CD4-positive, alpha-beta T cell treated with Interleukin-12 subunit alpha and Interleukin-12 subunit beta, for 1 hour (primary cell): ENCODE results near the gene RAI14.

ENCODE experiments used
- DNase-seq: peaks from one replicate; pipeline ENCODE4 v3.0.0-alpha.2; 2020

The RAI14 gene

GRCh38 chr5:34831303-34831702 lies 175.2 kb downstream of the RAI14 start:
- DNase-seq, result no peak

DNA sequence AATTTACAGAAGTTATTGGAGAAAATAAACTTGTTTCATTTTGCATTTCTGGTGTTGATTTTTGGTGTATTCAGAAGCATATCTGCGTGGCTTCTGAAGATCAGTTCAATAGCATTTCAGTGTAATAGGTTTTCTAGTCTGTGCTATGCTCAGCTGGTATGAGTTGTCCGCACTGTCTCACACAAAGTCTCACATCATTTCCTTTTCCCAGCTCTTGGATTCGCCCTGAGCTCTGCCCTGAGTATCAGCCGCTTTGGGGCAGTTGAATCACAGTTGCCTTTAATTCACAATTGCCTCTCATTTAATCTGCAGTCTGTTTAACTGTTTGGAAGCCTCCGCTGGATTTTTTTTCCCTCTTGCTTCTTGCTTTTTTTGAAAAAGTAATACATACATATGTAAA lies 176.4 kb downstream of the RAI14 start:
- no peak for DNase-seq

DNA sequence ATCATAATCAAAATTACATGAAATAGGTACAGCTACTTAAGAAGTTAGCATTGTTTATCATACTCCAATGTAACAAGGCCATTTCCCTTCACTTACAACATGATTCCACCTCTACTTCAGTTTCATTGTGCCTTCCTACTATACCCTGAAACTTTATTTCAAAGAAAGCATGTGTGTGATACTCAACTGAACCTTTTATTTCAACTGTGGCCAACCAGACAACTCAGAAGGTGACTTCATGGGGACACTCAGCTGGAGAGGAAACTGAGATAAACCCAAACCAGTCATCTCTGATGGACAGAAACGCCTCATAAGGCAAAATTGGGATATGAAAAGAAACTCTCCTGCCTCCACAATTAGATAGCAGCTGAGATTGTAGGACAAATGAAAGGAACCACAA lies 177.0 kb downstream of the RAI14 start:
- no peak for DNase-seq

- DNase-seq, result no peak
Observed at GRCh38 chr5:34833976-34834793, 178.1 kb downstream of the RAI14 start.

GRCh38 chr5:34834794-34835089 lies 178.6 kb downstream of the RAI14 start:
- no peak for DNase-seq

DNA sequence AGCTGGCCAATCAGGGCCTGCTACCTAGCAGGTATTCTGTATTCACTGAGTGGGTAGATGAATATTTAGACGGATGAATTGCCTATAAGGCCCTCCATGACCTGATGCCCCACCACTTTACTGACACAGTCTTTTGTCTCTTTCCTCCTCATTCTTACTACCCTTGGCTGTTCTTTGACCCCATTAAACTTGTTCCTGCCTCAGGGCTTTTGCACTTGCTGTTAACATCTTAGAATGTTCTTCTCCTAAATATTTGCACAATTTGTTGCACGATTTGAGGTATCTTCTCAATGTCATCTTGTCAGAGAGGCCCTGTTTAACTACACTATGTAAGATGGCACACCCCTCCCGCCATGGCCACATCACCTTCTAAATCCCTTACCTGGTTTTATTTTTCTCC lies 179.5 kb downstream of the RAI14 start:
- no peak for DNase-seq

GRCh38 chr5:34838785-34839714 lies 182.9 kb downstream of the RAI14 start, which contains the start of gene TTC23L:
TSS of gene TTC23L (plus strand) at chr5:34839164. CDS start at chr5:34840672, 1,508 bp downstream.
- peak; percentile 93 for DNase-seq

DNA sequence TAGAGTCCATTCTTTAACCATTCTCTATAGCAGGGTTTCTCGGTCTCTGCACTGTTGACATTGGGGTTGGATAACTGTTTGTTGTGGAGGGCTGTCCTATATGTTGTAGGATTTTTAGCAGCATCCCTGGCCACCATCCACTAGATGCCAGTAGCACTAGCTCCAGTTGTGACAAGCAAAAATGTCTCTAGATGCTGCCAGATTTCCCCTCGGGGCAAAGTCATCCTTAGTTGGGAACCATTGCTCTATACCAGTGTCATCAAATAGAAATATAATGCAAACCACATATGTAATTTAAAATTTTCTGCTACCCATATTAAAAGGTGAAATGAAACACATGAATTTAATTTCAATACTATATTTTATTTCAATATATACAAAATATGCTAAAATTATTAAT lies 185.7 kb downstream of the RAI14 start:
- no peak for DNase-seq

GRCh38 chr5:34842554-34842953 lies 186.4 kb downstream of the RAI14 start:
- DNase-seq, result no peak

- DNase-seq, result no peak
Observed at GRCh38 chr5:34843497-34843896, 187.4 kb downstream of the RAI14 start.

DNA sequence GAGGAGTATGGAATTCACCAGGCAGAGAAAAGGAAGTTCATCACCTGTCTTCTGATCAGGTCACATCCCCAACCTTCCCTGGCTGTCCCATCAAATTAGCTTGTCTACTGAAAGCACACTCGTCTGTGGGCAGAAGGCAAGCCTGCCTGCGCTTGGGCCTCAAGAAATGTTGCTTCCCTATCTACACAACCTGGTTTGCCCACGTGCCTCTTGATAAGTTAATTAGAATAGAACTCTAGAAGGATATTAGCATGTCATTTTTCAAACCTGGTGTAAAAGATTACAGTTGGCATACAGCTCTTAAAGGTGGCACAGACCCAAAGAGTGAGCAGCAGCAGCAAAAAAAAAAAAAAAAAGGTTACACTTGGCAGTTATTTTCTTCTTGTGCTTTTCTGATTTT lies 188.0 kb downstream of the RAI14 start:
- no peak for DNase-seq

- DNase-seq, result no peak
Observed at GRCh38 chr5:34844999-34845398, 188.9 kb downstream of the RAI14 start.

GRCh38 chr5:34847056-34847455 lies 190.9 kb downstream of the RAI14 start:
- no peak for DNase-seq

DNA sequence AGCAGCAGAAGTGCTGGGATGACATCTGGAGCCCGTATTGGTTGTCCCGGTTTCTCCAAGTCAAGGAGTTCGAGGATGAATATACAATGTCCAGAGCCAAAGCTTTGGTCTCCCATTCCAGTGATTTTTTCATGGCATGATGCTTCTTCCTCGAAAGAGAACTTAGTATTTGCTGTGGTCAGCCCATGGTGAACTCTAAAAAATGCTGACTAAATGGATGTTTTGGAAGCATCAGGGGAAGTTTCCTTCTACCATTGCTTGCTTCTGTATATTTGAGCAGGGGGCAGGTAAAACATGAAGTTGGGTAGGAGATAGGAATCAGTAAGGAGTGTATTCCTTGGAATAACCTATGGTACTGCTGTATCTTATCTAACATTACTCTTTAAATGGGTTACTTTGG lies 191.4 kb downstream of the RAI14 start:
- DNase-seq, result no peak

DNA sequence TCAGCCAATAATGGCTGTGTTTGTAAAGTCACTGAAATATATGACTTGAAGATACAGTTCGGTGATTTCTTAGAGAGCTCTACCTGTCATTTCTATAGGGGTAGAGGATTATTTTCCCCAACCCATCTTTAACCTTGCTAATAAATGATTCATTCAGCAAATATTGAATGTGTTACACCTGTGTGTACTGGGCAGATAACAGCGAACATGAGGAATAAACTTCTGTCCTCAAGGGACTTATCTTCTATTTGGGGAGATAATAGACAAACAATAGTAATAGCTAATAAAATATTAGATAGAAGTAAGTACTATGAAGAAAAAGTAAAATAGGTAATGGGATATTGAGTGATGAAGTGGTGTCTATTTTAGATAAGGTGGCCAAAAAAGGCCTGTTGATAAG lies 192.1 kb downstream of the RAI14 start:
- DNase-seq, result no peak

DNA sequence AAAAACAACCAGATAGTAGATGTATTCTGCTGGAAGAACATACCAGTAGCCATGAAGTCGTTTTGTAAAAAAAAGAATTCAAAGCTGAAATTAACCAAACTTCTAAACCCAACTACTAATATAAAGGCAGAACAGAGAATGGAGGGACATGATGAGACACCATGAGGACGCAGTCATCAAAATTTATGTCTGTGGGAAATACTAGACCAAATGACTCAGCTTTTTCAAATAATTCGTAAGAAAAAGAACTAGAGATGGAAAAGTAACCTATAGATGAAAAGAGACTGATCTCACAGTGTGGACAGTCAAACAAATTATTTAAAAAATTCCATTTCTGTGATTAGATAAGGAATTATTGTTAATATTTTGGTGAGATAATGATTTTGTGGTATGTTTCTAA lies 193.1 kb downstream of the RAI14 start:
- no peak for DNase-seq

DNA sequence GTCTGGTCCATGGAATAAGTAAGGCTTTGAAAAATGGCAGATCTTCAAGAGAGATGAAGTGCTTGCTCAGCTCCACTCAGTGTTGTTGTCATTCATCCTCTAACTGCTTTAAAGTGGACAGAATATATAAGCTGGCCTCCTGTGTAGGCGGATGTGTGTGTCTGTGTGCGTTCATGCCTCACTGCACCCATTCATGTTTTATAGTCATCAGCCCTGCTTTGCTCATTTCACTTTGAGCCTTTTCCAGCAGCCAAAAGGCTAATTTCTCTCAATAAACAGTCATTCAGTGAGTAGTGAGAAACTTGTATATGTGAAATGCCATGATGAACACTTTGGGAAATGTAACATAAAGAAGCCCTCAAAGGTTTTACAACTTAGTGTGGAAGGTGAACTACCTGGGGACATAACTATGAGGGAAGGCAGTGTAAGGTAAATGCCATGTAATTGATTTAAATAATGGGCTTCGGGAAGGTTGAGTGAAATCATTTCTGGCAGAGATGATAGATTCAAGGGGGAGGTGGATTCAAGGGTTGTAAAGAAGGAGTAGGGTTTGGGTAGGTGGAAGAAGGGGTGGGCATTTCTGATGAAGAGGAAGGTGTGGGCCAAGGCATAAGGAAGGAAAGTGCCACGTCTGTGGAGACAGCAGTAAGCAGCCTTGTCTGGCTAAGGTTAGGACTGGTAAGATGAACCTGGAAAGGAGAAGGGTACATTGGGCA lies 198.5 kb downstream of the RAI14 start:
- no peak for DNase-seq

DNA sequence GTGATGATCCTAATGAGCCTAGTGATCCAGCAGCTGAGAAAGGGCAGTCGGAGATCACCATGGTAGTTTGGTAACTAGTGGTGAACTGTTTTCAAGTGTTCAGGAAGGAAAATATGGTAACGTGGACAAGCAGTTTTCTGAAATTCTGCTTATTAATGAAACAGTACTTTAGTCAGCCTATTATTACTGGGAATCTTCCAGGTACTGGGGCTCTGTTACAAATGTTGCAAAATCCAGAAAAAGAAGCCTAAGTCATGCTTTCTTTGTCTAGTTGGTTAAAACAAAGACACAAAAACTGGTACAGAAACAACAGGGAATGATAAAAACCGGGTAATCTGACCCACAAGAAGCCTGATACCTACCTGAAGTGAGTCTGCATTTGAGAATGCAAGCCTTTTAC lies 201.0 kb downstream of the RAI14 start:
- no peak for DNase-seq

- no peak for DNase-seq
Observed at GRCh38 chr5:34857894-34858293, 201.8 kb downstream of the RAI14 start.

GRCh38 chr5:34858790-34859189 lies 202.7 kb downstream of the RAI14 start:
- no peak for DNase-seq

- no peak for DNase-seq
Observed at GRCh38 chr5:34859253-34859652, 203.1 kb downstream of the RAI14 start.

DNA sequence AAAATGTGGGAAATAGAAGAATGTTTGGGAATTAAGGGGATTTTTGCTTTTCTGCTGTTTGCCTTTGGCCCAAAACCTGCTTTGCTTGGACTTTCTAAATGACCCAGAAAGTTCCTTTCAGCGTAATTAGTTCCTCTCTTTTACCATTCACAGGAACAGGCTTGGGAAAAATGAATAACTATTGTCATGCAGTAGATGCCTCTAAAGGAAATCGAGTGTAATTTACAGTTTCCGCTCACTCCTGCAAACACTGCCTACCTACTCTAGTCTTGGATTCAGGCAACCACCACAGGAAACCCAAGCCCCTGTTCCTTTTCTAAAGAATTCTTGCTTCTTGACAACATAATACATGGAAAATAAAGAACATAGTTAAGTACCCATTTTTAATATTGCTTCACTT lies 207.8 kb downstream of the RAI14 start:
- no peak for DNase-seq

DNA sequence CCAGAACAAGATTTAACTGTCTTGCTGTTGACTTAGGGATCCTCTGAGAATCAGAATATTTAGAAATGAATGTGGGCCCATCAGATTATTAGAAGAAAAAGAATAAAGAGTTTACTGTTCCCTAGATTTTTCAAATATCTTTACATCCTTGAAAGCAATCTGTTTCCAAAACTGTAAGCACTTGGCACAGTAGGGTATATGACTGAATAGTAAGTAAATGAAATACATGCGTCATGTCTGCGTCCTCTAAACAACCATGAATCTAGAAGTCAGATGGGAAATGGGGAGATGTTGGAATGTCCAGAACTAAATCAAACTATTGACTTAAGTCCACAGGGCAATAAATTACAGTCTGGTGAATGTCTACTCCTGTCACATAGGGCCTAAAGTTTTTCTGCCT lies 209.0 kb downstream of the RAI14 start:
- no peak for DNase-seq
